Glutamatergic neuron (in vitro differentiated cells): ENCODE data around the gene DUS1L. TPM values are rescaled to one million over a fixed set of nuclear protein-coding genes. Genes with fewer than 3 reads are reported as not detected.

Experiments
- DNase-seq: peaks from one replicate; pipeline ENCODE4 v3.0.0; 2022
- H3K27ac Mint-ChIP-seq: one replicate; pipeline ENCODE4 v1.8.0; 2020; ENCODE audit warnings: mild to moderate bottlenecking, mixed read lengths, inconsistent platforms; ENCODE audit not compliant: unreplicated experiment
- H3K27me3 Mint-ChIP-seq: one replicate; pipeline ENCODE4 v1.8.0; 2020; ENCODE audit warnings: mild to moderate bottlenecking, moderate library complexity, mixed read lengths, inconsistent platforms; ENCODE audit not compliant: unreplicated experiment
- H3K36me3 Mint-ChIP-seq: one replicate; pipeline ENCODE4 v1.8.0; 2020; ENCODE audit warnings: mild to moderate bottlenecking, mixed read lengths, inconsistent platforms; ENCODE audit not compliant: unreplicated experiment
- H3K4me1 Mint-ChIP-seq: one replicate; pipeline ENCODE4 v1.8.0; 2020; ENCODE audit warnings: mild to moderate bottlenecking, low read depth, mixed read lengths, inconsistent platforms; ENCODE audit not compliant: unreplicated experiment
- H3K4me3 Mint-ChIP-seq: one replicate; pipeline ENCODE4 v1.8.0; 2020; ENCODE audit warnings: mild to moderate bottlenecking, mixed read lengths, inconsistent platforms; ENCODE audit not compliant: unreplicated experiment
- H3K9me3 Mint-ChIP-seq: one replicate; pipeline ENCODE4 v1.8.0; 2020; ENCODE audit warnings: mild to moderate bottlenecking, moderate library complexity, mixed read lengths, inconsistent platforms; ENCODE audit not compliant: unreplicated experiment
- total RNA-seq: library from RNA; stranded (reverse); fragmentation: NEBNext Ultra II Directional; extraction: Animal tissue kit (Norgen Biotek cat#: 25700); gene quantifications from one replicate; pipeline ENCODE4 v1.2.1, GENCODE V29; 2021; ENCODE audit not compliant: unreplicated experiment
- TF ChIP-seq, protein P1 (sequence below): fragments of 200-600 bp; sonication (generic); IDR thresholded peaks from one replicate; pipeline ENCODE4 v1.5.0; 2021; ENCODE audit not compliant: partially characterized antibody, unreplicated experiment

Gene DUS1L
- total RNA-seq, 1 donor from 2014 or later: 122 TPM

DNA sequence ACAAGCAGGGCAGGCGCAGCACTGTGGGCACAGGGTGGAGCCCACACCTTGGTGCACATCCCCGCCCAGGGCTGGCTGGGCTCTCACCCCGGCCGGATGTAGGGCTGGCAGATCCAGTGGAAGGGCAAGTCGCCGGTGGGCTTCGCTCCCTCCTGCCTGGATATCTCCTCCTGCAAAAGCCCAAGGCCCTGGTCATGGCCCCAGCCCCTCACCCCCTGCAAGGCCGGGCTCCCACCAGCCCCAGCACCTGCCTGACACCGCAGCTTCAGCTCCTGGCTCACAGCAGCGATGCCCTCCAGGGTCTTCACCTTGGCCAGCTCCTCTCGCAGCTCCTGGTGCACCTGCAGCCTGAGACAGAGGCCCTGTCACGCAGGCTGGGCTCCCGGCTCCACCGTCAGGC, 5.0 kb downstream of the DUS1L start:
- no peak overlapping the region for H3K4me3 Mint-ChIP-seq
- no peak for DNase-seq
- H3K27ac Mint-ChIP-seq: no peak overlapping the region
- H3K36me3 Mint-ChIP-seq: no peaks in the 10 kb centered on the region
- H3K27me3 Mint-ChIP-seq: no peaks in the 10 kb centered on the region
- TF ChIP-seq, protein P1, sequence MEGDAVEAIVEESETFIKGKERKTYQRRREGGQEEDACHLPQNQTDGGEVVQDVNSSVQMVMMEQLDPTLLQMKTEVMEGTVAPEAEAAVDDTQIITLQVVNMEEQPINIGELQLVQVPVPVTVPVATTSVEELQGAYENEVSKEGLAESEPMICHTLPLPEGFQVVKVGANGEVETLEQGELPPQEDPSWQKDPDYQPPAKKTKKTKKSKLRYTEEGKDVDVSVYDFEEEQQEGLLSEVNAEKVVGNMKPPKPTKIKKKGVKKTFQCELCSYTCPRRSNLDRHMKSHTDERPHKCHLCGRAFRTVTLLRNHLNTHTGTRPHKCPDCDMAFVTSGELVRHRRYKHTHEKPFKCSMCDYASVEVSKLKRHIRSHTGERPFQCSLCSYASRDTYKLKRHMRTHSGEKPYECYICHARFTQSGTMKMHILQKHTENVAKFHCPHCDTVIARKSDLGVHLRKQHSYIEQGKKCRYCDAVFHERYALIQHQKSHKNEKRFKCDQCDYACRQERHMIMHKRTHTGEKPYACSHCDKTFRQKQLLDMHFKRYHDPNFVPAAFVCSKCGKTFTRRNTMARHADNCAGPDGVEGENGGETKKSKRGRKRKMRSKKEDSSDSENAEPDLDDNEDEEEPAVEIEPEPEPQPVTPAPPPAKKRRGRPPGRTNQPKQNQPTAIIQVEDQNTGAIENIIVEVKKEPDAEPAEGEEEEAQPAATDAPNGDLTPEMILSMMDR: no peak
- no peaks in the 10 kb centered on the region for H3K4me1 Mint-ChIP-seq
- H3K9me3 Mint-ChIP-seq: no peaks in the 10 kb centered on the region

DNA sequence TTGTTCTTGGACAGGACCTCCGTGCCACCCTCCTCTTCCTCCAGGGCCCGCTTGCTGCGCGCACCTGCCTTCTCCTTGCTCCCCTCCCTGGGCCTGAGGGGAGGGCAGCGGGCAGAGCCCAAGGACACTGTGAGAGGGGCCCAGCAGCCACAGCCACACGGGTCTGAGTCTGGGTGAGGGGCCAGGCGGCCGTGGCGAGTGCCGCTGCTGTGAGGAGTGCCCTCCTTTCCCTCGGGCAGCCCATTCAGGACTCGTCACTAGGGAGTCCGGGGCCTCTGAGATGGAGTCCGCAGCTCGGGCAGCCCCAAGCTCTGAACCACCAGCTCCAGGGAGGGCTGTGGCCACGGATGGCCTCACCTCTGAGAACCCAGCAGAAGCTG, 5.6 kb downstream of the DUS1L start:
- no peaks in the 10 kb centered on the region for H3K27me3 Mint-ChIP-seq

DNA sequence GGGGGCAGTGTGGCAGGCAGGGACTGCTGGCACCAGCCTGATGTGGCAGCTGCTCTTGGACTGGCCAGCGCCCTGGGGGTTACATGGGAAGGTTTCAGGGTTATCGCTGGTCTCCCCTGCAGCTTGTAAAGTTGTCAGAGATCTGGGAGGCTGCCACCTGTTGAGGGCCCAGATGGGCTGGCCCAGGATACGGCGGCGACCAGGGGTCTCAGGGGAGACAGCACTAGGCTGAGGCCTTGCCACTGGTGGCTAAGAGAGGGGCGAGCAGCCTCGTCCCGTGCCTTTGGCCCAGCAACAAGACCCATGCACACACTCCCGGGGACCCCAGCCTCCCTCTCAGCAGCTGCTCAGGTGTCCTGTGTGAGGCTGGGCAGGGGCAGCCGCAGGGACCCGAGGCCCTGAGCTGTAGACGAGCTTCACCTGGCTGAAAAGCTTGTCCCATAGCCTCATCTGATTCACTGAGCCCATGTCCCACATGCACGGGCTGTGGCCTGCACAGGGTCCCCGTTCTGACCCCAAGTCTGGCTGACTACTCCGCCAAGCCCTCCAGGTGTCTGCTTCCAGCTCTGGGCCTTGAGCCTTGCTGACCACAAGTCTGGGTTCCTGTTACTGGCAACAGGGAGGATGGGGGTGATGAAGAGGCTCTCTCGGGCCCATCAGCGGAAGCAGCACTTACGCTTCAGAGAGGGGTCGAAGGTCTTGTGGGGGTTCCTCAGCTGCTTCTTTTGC, 6.2 kb downstream of the DUS1L start:
- TF ChIP-seq, protein P1: no peak
- Mint-ChIP-seq H3K36me3 (no peaks in the 10 kb centered on the region), H3K27ac (no peak overlapping the region)

More for the DNA sequence above, 5.6 kb downstream of the DUS1L start:
- Mint-ChIP-seq H3K4me3 (no peak overlapping the region), H3K9me3 (no peaks in the 10 kb centered on the region), H3K27ac (no peak overlapping the region), H3K4me1 (no peaks in the 10 kb centered on the region), H3K36me3 (no peaks in the 10 kb centered on the region)
- no peak for DNase-seq
- TF ChIP-seq, protein P1: no peak

DNA sequence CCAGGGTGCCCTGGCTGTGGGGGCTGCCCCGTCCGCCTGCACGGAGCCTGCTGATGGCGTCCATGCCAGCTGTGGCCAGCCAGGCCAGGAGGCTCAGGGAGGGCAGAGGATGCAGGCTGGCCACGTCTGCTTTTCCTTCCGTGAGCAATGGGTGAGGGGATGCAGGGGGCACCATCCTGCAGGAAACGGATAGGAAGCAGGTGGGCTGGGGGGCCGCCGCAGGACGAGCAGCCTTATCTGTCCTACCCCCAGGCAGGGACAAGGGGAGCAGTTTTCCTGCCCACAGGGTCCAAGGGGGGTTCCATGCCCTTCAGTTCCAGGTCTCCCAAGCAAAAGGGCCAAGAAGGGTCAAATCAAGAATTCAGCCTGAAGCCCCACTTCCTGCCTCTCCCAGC, 6.8 kb downstream of the DUS1L start:
- Mint-ChIP-seq H3K27ac (no peak overlapping the region), H3K36me3 (no peaks in the 10 kb centered on the region), H3K9me3 (no peaks in the 10 kb centered on the region), H3K4me1 (no peaks in the 10 kb centered on the region), H3K4me3 (no peak overlapping the region), H3K27me3 (no peaks in the 10 kb centered on the region)
- TF ChIP-seq, protein P1: no peak
- DNase-seq: no peak

More for the DNA sequence above, 6.2 kb downstream of the DUS1L start:
- H3K4me1 Mint-ChIP-seq: no peaks in the 10 kb centered on the region
- H3K27me3 Mint-ChIP-seq: no peaks in the 10 kb centered on the region
- H3K9me3 Mint-ChIP-seq: no peaks in the 10 kb centered on the region
- no peak for DNase-seq
- no peak overlapping the region for H3K4me3 Mint-ChIP-seq

DNA sequence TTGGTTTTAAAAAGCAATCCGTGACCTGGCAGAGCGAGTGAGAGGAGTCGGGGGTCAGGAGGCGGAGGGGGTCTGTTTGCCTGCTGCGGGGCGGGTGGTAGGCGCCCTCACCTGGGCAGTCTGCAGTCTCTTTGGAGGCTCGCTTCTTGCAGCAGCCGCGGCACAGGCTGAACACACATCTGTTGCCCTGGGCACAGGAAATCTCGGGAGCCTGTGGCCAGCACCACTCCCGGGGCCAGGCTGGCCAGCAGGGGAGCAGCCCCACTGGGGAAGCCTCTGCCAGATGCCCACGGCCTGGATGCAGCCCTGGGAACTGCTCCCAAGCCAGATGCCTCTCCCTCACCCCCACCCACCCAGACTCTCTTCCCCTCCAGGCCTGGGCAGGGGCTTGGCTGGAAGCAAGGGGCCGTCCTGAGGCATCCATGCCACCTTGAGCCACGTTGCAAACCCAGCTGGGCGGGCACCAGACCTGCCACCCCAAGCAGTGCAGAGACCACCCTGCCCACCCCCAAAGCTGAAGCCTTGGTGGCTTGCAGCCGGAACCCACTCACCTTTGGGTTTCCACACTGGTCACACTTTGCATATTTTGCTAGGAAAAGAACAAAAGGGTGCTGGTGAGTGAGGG, 7.3 kb downstream of the DUS1L start:
- no peaks in the 10 kb centered on the region for H3K27me3 Mint-ChIP-seq
- H3K9me3 Mint-ChIP-seq: no peaks in the 10 kb centered on the region
- no peaks in the 10 kb centered on the region for H3K4me1 Mint-ChIP-seq
- DNase-seq: no peak
- H3K27ac Mint-ChIP-seq: no peak overlapping the region
- H3K4me3 Mint-ChIP-seq: no peak overlapping the region
- TF ChIP-seq, protein P1: no peak
- no peaks in the 10 kb centered on the region for H3K36me3 Mint-ChIP-seq
